NOMO-1 (cell line): Measurements from ENCODE around the gene SMARCA2.

Experiments
- DNase-seq, 2 experiments: peaks; one replicate each; lab custom pipeline; 2025; ENCODE audit not compliant: unreplicated experiment in 2 of 2; lab: John Stamatoyannopoulos, UW

The SMARCA2 gene

GRCh38 chr9:2236850-2237249 is 221.7 kb downstream of the SMARCA2 start:
- DNase-seq: no peak

GRCh38 chr9:2241461-2241835 is 226.3 kb downstream of the SMARCA2 start:
- no peak for DNase-seq

DNA sequence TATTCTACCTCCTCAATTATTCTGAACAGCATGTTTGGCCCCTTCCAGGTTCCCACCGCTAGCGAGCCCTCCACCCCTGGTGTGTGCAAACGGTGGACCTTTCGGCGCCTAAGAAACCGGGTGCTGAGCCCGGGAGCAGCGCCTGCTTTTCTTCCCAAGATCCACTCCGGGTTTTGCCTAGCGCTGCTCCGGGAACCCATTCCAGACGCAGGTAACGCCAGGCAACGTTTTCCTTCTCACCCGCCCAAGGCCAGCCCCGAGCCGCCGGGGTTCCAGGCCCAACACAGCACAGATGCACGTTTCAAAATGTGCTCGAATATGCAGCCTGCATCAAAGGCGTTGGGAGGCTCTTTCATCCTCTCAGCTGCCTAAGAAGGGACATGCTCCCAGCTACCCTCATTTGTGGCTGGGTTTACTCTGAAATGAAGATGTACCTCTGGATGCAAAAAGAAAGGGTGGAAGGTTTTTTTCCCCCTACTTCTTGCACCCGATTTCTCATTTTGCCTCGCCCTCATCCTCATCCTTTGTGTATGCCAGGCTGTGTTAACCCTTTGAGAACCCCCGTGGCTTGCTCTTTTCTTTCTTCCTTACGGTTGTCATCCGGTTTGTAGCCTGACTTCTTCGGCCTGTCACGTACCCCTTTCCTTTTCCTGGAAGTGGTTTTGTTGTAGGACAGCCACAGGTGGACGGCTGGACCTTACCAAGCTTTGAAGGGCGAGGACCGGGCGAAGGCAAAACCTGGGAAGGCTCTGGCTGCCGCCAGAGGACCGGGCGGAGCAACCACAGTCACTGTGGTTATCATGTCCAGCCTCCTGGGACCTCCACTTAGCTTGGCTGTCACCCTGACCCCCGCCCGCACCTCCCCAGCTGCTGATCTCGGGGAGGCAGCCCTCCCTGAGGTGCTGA is 226.9 kb downstream of the SMARCA2 start:
- DNase-seq: peak; percentile 45 to 47

DNA sequence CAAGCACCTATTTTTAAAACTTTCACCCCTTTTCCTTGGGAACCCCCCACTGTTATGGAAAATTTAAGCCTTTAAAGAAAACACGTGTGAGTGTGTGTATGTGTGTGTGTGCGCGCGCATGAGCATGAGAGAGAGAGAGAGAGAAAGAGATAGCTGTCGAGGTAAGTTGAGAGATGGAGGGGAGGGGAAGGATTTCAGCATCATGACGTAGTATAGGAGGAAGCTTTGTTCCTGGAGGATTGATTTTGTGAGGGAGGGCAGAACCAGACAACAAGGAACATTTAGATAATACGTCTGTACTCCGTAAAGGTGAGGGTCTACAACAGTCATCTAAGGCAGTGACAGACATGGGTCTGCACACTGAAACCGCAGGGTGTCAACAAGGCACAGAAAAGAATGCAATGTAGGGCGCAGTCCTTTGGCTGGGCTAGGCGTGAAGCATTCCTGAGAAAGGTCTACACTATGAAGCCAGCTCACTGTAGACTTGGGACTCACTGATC is 227.7 kb downstream of the SMARCA2 start:
- DNase-seq: no peak
